Measurements from ENCODE around the gene WDR73.

WDR73 gene

DNA sequence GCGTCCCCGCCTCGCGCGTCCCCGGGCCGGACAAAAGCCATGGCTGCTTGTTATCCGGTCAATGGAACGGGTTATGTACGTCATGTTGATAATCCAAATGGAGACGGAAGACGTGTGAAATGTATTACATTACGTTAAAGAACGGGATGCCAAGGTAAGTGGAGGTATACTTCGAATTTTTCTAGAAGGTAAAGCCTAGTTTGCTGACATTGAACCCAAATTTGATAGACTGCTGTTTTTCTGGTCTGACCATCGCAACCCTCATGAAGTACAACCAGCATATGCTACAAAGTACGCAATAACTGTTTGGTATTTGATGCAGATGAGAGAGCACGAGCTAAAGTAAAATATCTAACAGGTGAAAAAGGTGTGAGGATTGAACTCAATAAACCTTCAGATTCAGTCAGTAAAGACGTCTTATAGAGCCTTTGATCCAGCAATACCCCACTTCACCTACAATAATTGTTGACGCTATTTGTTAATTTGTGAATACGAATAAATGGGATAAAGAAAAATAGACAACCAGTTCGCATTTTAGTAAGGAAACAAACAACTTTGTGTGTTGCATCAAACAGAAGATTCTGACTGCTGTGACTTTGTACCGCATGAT, 19.8 kb downstream of the WDR73 start:
- Histone ChIP-seq H3K36me3 (ENCODE audit: control insufficient read depth in 1 of 2, insufficient read depth in 2 of 2, low read length in 2 of 2) (peaks cover 6 to 17% of the 10 kb centered on the region in 2 donors), H3K27me3 (ENCODE audit: low read depth, low read length) (no peaks in the 10 kb centered on the region), H3K4me3 (ENCODE audit: low read depth in 1 of 2, low read length in 2 of 2) (peak overlapping the region; percentile 58 to 68), H3K27ac (ENCODE audit: low read length) (peak overlapping the region; percentile 54), H3K4me1 (ENCODE audit: control insufficient read depth in 1 of 2, insufficient read depth in 2 of 2, low read length in 2 of 2) (peaks cover 14 to 34% of the 10 kb centered on the region in 2 donors), H3K9me3 (ENCODE audit: control insufficient read depth in 1 of 2, low read length in 2 of 2) (no peaks in the 10 kb centered on the region)

GRCh38 chr15:84633311-84634227, 20.5 kb downstream of the WDR73 start:
- Histone ChIP-seq H3K4me3 (ENCODE audit: low read depth in 1 of 2, low read length in 2 of 2) (peak overlapping the region; percentile 58 to 68), H3K27me3 (ENCODE audit: low read depth, low read length) (no peaks in the 10 kb centered on the region), H3K9me3 (ENCODE audit: control insufficient read depth in 1 of 2, low read length in 2 of 2) (no peaks in the 10 kb centered on the region), H3K4me1 (ENCODE audit: control insufficient read depth in 1 of 2, insufficient read depth in 2 of 2, low read length in 2 of 2) (peaks cover 14 to 34% of the 10 kb centered on the region in 2 donors), H3K36me3 (ENCODE audit: control insufficient read depth in 1 of 2, insufficient read depth in 2 of 2, low read length in 2 of 2) (peaks cover 5 to 11% of the 10 kb centered on the region in 2 donors), H3K27ac (ENCODE audit: low read length) (peak overlapping the region; percentile 68)

DNA sequence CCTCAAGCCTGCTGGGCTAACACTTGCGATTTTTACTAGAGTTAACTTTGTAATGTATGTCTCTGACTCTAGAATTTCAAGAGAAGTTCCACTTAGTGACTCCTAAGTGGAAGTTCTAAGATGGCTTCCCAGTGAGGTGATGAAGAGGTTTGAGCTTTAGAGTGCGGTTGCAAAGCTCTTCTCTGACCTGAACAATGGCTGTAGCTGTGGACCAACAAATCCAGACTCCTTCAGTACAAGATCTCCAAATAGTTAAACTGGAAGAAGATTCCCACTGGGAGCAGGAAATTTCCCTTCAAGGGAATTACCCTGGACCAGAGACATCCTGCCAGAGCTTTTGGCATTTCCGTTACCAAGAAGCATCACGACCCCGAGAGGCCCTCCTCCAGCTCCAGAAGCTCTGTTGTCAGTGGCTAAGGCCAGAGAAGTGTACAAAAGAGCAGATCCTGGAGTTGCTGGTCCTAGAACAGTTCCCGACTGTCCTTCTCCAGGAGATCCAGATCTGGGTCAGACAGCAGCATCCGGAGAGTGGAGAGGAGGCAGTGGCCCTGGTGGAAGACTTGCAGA, 22.3 kb downstream of the WDR73 start:
- peak overlapping the region; percentile 83 for H3K27ac ChIP-seq (ENCODE audit: low read length)
- H3K36me3 ChIP-seq (ENCODE audit: control insufficient read depth in 1 of 2, insufficient read depth in 2 of 2, low read length in 2 of 2) = no peaks in the 10 kb centered on the region
- no peaks in the 10 kb centered on the region for H3K9me3 ChIP-seq (ENCODE audit: control insufficient read depth in 1 of 2, low read length in 2 of 2)
- H3K27me3 ChIP-seq (ENCODE audit: low read depth, low read length) = no peaks in the 10 kb centered on the region
- peak overlapping the region; percentile 68 to 80 for H3K4me3 ChIP-seq (ENCODE audit: low read depth in 1 of 2, low read length in 2 of 2)
- H3K4me1 ChIP-seq (ENCODE audit: control insufficient read depth in 1 of 2, insufficient read depth in 2 of 2, low read length in 2 of 2) = peaks cover 14 to 34% of the 10 kb centered on the region in 2 donors

- Histone ChIP-seq H3K4me3 (ENCODE audit: low read depth in 1 of 2, low read length in 2 of 2) (no peak overlapping the region), H3K27me3 (ENCODE audit: low read depth, low read length) (no peaks in the 10 kb centered on the region), H3K4me1 (ENCODE audit: control insufficient read depth in 1 of 2, insufficient read depth in 2 of 2, low read length in 2 of 2) (peaks cover 11 to 21% of the 10 kb centered on the region in 2 donors), H3K36me3 (ENCODE audit: control insufficient read depth in 1 of 2, insufficient read depth in 2 of 2, low read length in 2 of 2) (peaks cover 0 to 5% of the 10 kb centered on the region in 2 donors), H3K27ac (ENCODE audit: low read length) (no peak overlapping the region), H3K9me3 (ENCODE audit: control insufficient read depth in 1 of 2, low read length in 2 of 2) (no peaks in the 10 kb centered on the region)
Measured at GRCh38 chr15:84629033-84629432, 25.1 kb downstream of the WDR73 start.

- Histone ChIP-seq H3K4me1 (ENCODE audit: control insufficient read depth in 1 of 2, insufficient read depth in 2 of 2, low read length in 2 of 2) (no peaks in the 10 kb centered on the region), H3K27ac (ENCODE audit: low read length) (no peak overlapping the region), H3K9me3 (ENCODE audit: control insufficient read depth in 1 of 2, low read length in 2 of 2) (peaks cover 17% of the 10 kb centered on the region in 2 donors), H3K4me3 (ENCODE audit: low read depth in 1 of 2, low read length in 2 of 2) (no peak overlapping the region), H3K36me3 (ENCODE audit: control insufficient read depth in 1 of 2, insufficient read depth in 2 of 2, low read length in 2 of 2) (peaks cover 26 to 30% of the 10 kb centered on the region in 2 donors), H3K27me3 (ENCODE audit: low read depth, low read length) (no peaks in the 10 kb centered on the region)
Measured at GRCh38 chr15:84625123-84625522, 29.0 kb downstream of the WDR73 start.

DNA sequence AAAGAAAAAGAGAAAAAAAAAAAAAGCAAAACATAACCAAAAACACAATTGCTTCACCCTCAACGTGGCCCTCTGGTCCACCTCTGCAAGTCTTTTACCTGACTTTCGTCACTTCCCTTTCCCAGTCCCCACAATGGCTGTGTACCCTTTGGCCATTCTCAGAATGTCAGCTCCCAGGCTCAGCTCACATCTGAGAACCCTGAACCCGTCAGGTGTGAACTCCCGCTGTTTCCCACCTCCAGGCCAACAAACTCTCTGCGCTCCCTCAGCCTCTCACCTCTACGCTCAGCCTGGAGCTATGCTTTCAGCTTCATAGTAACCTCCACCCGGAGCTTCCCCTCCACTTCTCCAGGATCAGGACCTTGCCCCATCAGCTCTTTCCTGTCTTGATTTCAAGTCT, 29.7 kb downstream of the WDR73 start:
- Histone ChIP-seq H3K36me3 (ENCODE audit: control insufficient read depth in 1 of 2, insufficient read depth in 2 of 2, low read length in 2 of 2) (peaks cover 26 to 30% of the 10 kb centered on the region in 2 donors), H3K27me3 (ENCODE audit: low read depth, low read length) (no peaks in the 10 kb centered on the region), H3K27ac (ENCODE audit: low read length) (no peak overlapping the region)

DNA sequence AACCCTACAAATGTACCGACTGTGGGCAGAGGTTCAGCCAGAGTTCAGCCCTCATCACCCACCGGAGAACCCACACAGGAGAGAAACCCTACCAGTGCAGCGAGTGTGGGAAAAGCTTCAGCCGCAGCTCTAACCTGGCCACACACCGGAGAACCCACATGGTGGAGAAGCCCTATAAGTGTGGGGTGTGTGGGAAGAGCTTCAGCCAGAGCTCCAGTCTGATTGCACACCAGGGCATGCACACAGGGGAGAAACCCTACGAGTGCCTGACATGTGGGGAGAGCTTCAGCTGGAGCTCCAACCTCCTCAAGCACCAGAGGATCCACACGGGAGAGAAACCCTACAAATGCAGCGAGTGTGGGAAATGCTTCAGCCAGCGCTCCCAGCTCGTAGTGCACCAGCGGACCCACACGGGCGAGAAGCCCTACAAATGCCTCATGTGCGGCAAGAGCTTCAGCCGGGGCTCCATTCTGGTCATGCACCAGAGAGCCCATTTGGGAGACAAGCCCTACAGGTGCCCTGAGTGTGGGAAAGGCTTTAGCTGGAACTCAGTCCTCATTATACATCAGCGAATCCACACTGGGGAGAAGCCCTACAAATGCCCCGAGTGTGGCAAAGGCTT, 32.6 kb downstream of the WDR73 start:
- Histone ChIP-seq H3K4me3 (ENCODE audit: low read depth in 1 of 2, low read length in 2 of 2) (peak overlapping the region; percentile 12 to 44), H3K4me1 (ENCODE audit: control insufficient read depth in 1 of 2, insufficient read depth in 2 of 2, low read length in 2 of 2) (no peaks in the 10 kb centered on the region), H3K9me3 (ENCODE audit: control insufficient read depth in 1 of 2, low read length in 2 of 2) (peaks cover 17% of the 10 kb centered on the region in 2 donors), H3K36me3 (ENCODE audit: control insufficient read depth in 1 of 2, insufficient read depth in 2 of 2, low read length in 2 of 2) (peaks cover 26 to 30% of the 10 kb centered on the region in 2 donors), H3K27ac (ENCODE audit: low read length) (no peak overlapping the region), H3K27me3 (ENCODE audit: low read depth, low read length) (no peaks in the 10 kb centered on the region)

More for the DNA sequence above, 29.7 kb downstream of the WDR73 start:
- peaks cover 17% of the 10 kb centered on the region in 2 donors for H3K9me3 ChIP-seq (ENCODE audit: control insufficient read depth in 1 of 2, low read length in 2 of 2)
- H3K4me3 ChIP-seq (ENCODE audit: low read depth in 1 of 2, low read length in 2 of 2) = no peak overlapping the region
- H3K4me1 ChIP-seq (ENCODE audit: control insufficient read depth in 1 of 2, insufficient read depth in 2 of 2, low read length in 2 of 2) = no peaks in the 10 kb centered on the region

GRCh38 chr15:84620626-84621025, 33.5 kb downstream of the WDR73 start:
- H3K4me1 ChIP-seq (ENCODE audit: control insufficient read depth in 1 of 2, insufficient read depth in 2 of 2, low read length in 2 of 2) = no peaks in the 10 kb centered on the region
- H3K4me3 ChIP-seq (ENCODE audit: low read depth in 1 of 2, low read length in 2 of 2) = peak overlapping the region in 1 of 2 donors; percentile 44
- H3K36me3 ChIP-seq (ENCODE audit: control insufficient read depth in 1 of 2, insufficient read depth in 2 of 2, low read length in 2 of 2) = peaks cover 26% of the 10 kb centered on the region in 2 donors
- H3K27me3 ChIP-seq (ENCODE audit: low read depth, low read length) = no peaks in the 10 kb centered on the region
- H3K9me3 ChIP-seq (ENCODE audit: control insufficient read depth in 1 of 2, low read length in 2 of 2) = peaks cover 17% of the 10 kb centered on the region in 2 donors
- no peak overlapping the region for H3K27ac ChIP-seq (ENCODE audit: low read length)

GRCh38 chr15:84616235-84616634, 37.8 kb downstream of the WDR73 start:
- Histone ChIP-seq H3K27me3 (ENCODE audit: low read depth, low read length) (no peaks in the 10 kb centered on the region), H3K4me1 (ENCODE audit: control insufficient read depth in 1 of 2, insufficient read depth in 2 of 2, low read length in 2 of 2) (no peaks in the 10 kb centered on the region), H3K9me3 (ENCODE audit: control insufficient read depth in 1 of 2, low read length in 2 of 2) (peaks cover 8 to 9% of the 10 kb centered on the region in 2 donors), H3K4me3 (ENCODE audit: low read depth in 1 of 2, low read length in 2 of 2) (no peak overlapping the region), H3K36me3 (ENCODE audit: control insufficient read depth in 1 of 2, insufficient read depth in 2 of 2, low read length in 2 of 2) (peaks cover 8 to 9% of the 10 kb centered on the region in 2 donors), H3K27ac (ENCODE audit: low read length) (no peak overlapping the region)

DNA sequence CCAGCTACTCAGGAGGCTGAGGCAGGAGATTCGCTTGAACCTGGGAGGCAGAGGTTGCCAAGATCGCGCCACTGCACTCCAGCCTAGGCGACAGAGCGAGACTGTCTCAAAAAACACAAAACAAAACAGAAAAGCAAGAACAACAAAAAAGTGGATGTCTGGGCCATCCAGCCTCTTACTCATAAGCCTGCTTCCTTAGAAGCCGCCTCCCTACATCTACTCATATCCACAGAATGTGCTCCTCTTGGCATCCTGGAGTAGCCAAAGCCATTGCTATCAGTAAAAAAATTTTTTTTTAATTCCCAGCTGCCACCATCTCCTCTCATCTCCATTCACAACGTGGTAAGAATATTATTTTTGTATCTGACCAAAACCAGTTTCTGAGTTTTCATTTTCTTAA, 42.5 kb downstream of the WDR73 start:
- Histone ChIP-seq H3K9me3 (ENCODE audit: control insufficient read depth in 1 of 2, low read length in 2 of 2) (no peaks in the 10 kb centered on the region), H3K27me3 (ENCODE audit: low read depth, low read length) (no peaks in the 10 kb centered on the region), H3K36me3 (ENCODE audit: control insufficient read depth in 1 of 2, insufficient read depth in 2 of 2, low read length in 2 of 2) (no peaks in the 10 kb centered on the region), H3K27ac (ENCODE audit: low read length) (no peak overlapping the region), H3K4me3 (ENCODE audit: low read depth in 1 of 2, low read length in 2 of 2) (no peak overlapping the region), H3K4me1 (ENCODE audit: control insufficient read depth in 1 of 2, insufficient read depth in 2 of 2, low read length in 2 of 2) (no peaks in the 10 kb centered on the region)
